Thoracic aorta (tissue), 2 donors: ENCODE results near the gene ALDH9A1. TPM values are rescaled to one million over a fixed set of nuclear protein-coding genes. Genes with fewer than 3 reads are reported as not detected.
"Not testable (repeated sequence)": the region's sequence is repeated elsewhere in the genome, so short reads cannot be mapped to it uniquely, and the experiment has no call there.

ENCODE experiments used
- ATAC-seq: fragments of 150-250 bp; one replicate; pipeline ENCODE4 v1.8.0; 2017; ENCODE audit warnings: low read depth; ENCODE audit not compliant: insufficient number of reproducible peaks, low FRiP score
- DNase-seq: peaks from one replicate; pipeline ENCODE4 v3.0.0-alpha.2; 2020; ENCODE audit warnings: low spot score
- H3K27ac ChIP-seq, 2 donors: fragments of 200-600 bp; sonication (generic); 1 replicate in 1 of 2; 2 replicates in 1 of 2; pipeline ENCODE4 v1.5.1; 2016; ENCODE audit warnings: mild to moderate bottlenecking in 2 of 2, moderate library complexity in 2 of 2
- H3K27me3 ChIP-seq: fragments of 200-600 bp; sonication (generic); replicated peaks from 2 replicates; pipeline ENCODE4 v1.6.0; 2016; ENCODE audit warnings: mild to moderate bottlenecking; ENCODE audit not compliant: insufficient read depth
- H3K36me3 ChIP-seq: fragments of 200-600 bp; sonication (generic); one replicate; pipeline ENCODE4 v1.5.1; 2016
- H3K4me1 ChIP-seq, 2 donors: fragments of 200-600 bp; sonication (generic); 1 replicate in 1 of 2; 2 replicates in 1 of 2; pipeline versions ENCODE4 v1.5.1 to v1.6.0; 2016; ENCODE audit warnings: low read depth in 2 of 2, mild to moderate bottlenecking in 1 of 2; ENCODE audit not compliant: control insufficient read depth in 1 of 2
- H3K4me3 ChIP-seq: fragments of 200-600 bp; sonication (generic); 2 replicates; pipeline ENCODE4 v1.5.1; 2016; ENCODE audit warnings: mild to moderate bottlenecking
- H3K9me3 ChIP-seq: fragments of 200-600 bp; sonication (generic); 2 replicates; pipeline ENCODE4 v1.5.1; 2016
- total RNA-seq, 2 donors: library from RNA; depleted of rRNA; stranded (reverse); fragments of >200 nt; gene quantifications; one replicate each; pipeline versions ENCODE4 v1.1.0 to v1.2.3, GENCODE V29; 2016
- TF ChIP-seq, protein P1 (sequence below): fragments of 200-600 bp; sonication (generic); IDR thresholded peaks from one replicate; pipeline ENCODE4 v1.5.1; 2019; ENCODE audit warnings: antibody characterized with exemption

Gene ALDH9A1
- total RNA-seq, 2 donors from 2014 or later = 44.4 to 65.0 TPM

DNA sequence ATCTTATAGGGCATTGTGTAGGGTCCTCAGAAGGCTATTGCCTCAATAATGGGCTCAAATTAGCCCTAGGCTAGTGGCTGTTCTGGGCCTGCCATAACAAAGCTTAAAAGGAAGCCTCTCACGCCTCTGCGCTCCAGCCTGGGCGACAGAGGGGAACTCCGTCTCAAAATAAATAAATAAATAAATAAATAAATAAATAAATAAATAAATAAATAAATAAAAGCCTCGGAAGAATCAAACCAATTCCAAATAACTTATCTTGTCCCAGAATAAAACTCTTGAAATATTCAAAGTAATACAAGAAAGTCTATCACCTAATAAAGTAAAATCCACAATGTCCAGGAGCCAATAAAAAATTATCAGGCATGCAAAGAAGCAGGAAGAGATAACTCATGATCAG, 14.4 kb upstream of the ALDH9A1 start:
- no peak overlapping the region for H3K4me3 ChIP-seq
- no peaks in the 10 kb centered on the region for H3K9me3 ChIP-seq
- H3K27me3 ChIP-seq = no peaks in the 10 kb centered on the region
- no peak for DNase-seq
- H3K27ac ChIP-seq = no peak overlapping the region
- H3K4me1 ChIP-seq = no peaks in the 10 kb centered on the region
- ATAC-seq = no peak
- H3K36me3 ChIP-seq = no peaks in the 10 kb centered on the region
- TF ChIP-seq, protein P1, sequence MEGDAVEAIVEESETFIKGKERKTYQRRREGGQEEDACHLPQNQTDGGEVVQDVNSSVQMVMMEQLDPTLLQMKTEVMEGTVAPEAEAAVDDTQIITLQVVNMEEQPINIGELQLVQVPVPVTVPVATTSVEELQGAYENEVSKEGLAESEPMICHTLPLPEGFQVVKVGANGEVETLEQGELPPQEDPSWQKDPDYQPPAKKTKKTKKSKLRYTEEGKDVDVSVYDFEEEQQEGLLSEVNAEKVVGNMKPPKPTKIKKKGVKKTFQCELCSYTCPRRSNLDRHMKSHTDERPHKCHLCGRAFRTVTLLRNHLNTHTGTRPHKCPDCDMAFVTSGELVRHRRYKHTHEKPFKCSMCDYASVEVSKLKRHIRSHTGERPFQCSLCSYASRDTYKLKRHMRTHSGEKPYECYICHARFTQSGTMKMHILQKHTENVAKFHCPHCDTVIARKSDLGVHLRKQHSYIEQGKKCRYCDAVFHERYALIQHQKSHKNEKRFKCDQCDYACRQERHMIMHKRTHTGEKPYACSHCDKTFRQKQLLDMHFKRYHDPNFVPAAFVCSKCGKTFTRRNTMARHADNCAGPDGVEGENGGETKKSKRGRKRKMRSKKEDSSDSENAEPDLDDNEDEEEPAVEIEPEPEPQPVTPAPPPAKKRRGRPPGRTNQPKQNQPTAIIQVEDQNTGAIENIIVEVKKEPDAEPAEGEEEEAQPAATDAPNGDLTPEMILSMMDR = no peak

DNA sequence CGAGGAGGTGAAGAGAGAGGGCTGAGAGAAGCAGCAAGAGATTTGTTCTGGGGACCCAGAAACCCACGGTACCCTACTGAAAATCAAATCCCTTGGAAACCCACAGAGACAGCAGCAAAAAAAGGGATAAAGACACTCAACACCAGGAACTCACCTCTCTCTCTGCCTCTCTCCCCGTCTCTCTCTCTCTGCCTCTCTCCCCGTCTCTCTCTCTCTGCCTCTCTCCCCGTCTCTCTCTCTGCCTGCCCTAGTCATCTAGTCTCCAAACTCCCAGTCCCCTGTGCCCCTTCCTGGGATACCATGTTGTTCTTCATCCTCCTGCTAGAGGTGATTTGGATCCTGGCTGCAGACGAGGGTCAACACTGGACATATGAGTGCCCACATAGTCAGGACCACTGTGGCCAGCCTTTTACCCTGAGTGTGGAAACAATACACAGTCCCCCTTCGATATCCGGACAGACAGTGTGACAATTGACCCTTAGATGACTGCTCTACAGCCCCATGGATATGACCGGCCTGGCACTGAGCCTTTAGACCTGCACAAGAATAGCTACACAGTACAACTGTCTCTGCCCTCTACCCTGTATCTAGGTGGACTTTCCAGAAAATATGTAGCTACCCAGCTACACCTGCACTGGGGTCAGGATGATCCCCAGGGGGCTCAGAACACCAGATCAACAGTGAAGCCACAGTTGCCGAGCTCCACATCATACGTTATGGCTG, 9.8 kb upstream of the ALDH9A1 start:
- TF ChIP-seq, protein P1 = no peak
- no peaks in the 10 kb centered on the region for H3K4me1 ChIP-seq
- H3K4me3 ChIP-seq = no peak overlapping the region
- no peaks in the 10 kb centered on the region for H3K27me3 ChIP-seq
- DNase-seq = no peak
- no peak overlapping the region for H3K27ac ChIP-seq
- no peak for ATAC-seq
- no peaks in the 10 kb centered on the region for H3K36me3 ChIP-seq
- H3K9me3 ChIP-seq = no peaks in the 10 kb centered on the region

DNA sequence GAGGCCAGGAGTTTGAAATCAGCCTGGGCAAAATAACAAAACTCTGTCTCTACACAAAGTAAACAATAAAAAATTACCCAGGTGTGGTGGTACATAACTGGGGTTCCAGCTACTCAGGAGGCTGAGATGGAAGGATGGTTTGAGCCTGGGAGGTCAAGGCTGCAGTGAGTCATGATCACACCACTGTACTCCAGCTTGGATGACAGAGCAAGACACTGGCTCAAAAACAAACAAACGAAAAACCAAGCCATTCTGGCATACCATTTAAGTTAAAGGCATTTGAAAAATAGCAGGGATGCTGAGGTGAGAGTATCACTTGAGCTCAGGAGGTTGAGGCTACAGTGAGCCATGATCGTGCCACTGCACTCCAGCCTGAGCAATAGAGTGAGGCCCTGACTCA, 5.3 kb upstream of the ALDH9A1 start:
- TF ChIP-seq, protein P1 = no peak

DNA sequence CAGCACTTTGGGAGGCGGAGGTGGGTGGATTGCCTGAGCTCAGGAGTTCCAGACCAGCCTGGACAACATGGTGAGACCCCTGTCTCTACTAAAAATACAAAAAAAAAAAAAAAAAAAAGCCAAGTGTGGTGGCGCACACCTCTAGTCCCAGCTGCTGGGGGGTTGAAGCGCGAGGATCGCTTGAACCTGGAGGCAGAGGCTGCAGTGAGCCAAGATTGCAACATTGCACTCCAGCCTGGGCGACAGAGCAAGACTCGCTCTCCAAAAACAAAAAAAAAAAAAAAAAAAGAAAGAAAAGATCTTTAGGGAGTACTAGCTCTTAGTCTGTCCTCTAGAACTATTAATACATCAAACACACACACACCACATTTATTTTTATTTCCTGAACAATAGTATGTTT, 3.6 kb upstream of the ALDH9A1 start:
- H3K9me3 ChIP-seq, H3K4me3 ChIP-seq, H3K36me3 ChIP-seq, H3K27ac ChIP-seq, H3K27me3 ChIP-seq, ATAC-seq, DNase-seq: not testable (repeated sequence)
- peaks cover 3 to 13% of the 10 kb centered on the region in 2 donors for H3K4me1 ChIP-seq

More for the DNA sequence above, 5.3 kb upstream of the ALDH9A1 start:
- peaks cover 0 to 4% of the 10 kb centered on the region in 2 donors for H3K4me1 ChIP-seq
- no peaks in the 10 kb centered on the region for H3K27me3 ChIP-seq
- no peak for ATAC-seq
- H3K36me3 ChIP-seq = no peaks in the 10 kb centered on the region
- DNase-seq = no peak
- no peaks in the 10 kb centered on the region for H3K9me3 ChIP-seq
- no peak overlapping the region for H3K4me3 ChIP-seq
- no peak overlapping the region for H3K27ac ChIP-seq

DNA sequence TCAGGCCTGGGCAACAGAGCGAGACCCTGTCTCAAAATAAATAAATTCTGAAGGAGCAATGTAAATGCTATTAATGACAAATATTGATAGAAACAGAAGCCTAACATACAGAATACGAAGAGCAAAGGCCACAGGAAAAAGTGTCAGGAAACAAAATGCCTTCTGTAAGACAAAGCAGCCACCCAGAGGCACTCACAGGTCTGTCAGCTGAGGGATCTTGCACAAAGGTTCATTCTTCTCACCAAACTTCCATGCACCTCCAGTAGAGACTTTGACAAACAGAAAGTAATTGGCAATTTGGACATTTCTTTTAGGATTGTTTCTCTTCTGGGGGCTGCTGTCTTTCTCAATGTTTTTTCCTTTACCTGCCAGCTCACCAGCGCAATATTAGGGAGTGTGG, 1.2 kb upstream of the ALDH9A1 start:
- H3K4me1 ChIP-seq = peaks cover 17 to 32% of the 10 kb centered on the region in 2 donors
- no peaks in the 10 kb centered on the region for H3K36me3 ChIP-seq
- no peak overlapping the region for H3K4me3 ChIP-seq
- ATAC-seq (no peak), DNase-seq (no peak)
- no peaks in the 10 kb centered on the region for H3K27me3 ChIP-seq
- H3K9me3 ChIP-seq = no peaks in the 10 kb centered on the region
- H3K27ac ChIP-seq = no peak overlapping the region
- TF ChIP-seq, protein P1 = no peak

DNA sequence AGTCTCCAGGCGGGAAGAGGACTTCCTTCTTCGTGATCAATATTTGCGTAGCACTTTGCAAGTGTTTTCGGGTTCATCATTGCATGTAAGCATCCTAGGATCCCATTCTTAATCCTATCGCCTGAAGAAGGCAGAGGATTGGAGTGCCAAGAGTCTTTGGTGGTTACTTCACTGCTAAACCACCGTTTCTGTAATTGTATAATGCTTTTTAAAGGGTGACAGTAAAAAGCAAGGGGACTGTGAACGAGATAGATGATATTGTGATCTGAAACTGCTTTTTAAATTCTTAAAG, 345 bp upstream of the ALDH9A1 start:
- Histone ChIP-seq H3K36me3 (no peaks in the 10 kb centered on the region), H3K4me3 (peak overlapping the region; percentile 94), H3K9me3 (no peaks in the 10 kb centered on the region), H3K27ac (peak overlapping the region; percentile 97 to 98), H3K4me1 (peaks cover 17 to 33% of the 10 kb centered on the region in 2 donors), H3K27me3 (no peaks in the 10 kb centered on the region)
- no peak for ATAC-seq
- no peak for DNase-seq
- TF ChIP-seq, protein P1 = no peak
